HG02938 (cell line): ENCODE data around the gene EEF1A2.
"Not testable (repeated sequence)": the region's sequence is repeated elsewhere in the genome, so short reads cannot be mapped to it uniquely, and the experiment has no call there.

Source experiments
- ATAC-seq: cut with Tn5 transposase; IDR thresholded peaks from one replicate; pipeline ENCODE4 v1.9.1; 2021; ENCODE audit warnings: mild to moderate bottlenecking, moderate library complexity; ENCODE audit not compliant: unreplicated experiment

Gene EEF1A2

GRCh38 chr20:63488315-63489251 lies 10.3 kb downstream of the EEF1A2 start:
- no peak for ATAC-seq

DNA sequence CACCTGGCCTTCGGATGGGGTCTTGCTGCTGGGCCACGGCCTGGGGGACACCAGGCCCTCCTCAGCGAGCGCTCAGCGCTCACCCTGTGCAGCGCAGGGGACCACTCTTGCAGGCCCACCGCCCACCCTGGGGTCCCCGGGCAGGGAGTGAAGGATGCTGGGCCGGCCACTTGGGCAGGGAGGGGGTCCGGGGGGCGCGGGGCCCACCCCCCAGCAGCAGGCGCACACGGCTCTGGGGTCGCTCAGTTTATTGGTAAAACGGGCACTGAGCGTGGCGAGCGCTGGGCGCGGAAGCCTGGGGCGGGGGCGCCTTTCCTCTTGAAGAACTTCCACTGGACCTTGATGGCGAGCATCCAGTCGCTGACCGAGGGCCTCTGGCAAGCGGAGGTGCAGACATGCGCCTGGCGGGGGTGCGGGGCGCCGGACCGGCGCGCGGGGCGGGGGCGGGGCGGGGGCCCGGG lies 11.1 kb downstream of the EEF1A2 start:
- ATAC-seq = no peak

GRCh38 chr20:63487116-63487764 lies 11.6 kb downstream of the EEF1A2 start:
- no peak for ATAC-seq

DNA sequence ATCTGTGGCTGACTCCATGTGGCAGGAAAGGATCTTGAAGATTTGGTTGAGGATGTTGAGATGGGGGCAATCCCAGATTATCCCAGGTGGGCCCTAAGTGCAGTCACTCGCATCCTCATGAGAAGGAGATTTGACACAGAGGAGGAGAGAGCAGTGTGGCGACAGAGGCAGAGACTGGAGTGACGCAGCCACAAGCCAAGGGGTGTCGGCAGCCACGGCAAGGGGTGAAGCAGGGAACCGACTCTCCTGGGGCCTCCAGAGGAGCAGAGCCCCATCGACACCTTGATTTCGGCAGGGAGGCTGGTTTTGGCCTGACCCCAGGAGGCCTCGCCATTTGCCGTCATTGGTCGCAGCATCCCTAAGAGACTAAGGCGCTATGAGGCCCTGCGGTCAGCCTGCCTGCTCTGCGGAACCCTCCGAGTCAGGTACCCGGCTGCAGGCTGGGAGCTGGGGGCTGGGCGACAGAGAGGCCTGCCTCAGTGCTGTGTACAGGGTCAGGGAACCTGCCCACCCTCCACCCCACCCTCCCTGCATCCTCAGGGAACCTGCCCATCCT lies 12.5 kb downstream of the EEF1A2 start:
- no peak for ATAC-seq

- no peak for ATAC-seq
Measured at GRCh38 chr20:63484651-63485403, 14.1 kb downstream of the EEF1A2 start.

- ATAC-seq = no peak
Measured at GRCh38 chr20:63484236-63484635, 14.6 kb downstream of the EEF1A2 start.

DNA sequence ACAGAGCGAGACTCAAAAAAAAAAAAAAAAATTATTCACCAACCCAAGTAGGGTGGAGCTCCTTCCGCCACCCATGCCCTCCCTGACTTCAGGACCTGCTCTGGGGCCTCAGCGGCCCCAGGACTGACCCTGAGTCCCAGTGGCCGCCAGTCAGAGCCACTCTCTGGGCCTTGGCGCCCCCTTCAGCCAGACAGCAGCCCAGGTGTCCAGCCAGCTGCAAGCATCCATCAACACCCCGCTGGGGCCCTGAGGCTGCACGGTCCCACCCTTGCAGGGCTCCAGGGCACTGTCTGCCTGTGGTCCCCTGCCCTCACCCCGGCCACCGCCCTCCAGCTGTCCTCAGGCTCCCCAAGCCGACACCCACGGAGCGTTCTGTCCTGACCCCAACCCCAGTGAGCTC lies 15.0 kb downstream of the EEF1A2 start:
- no peak for ATAC-seq

GRCh38 chr20:63482021-63482587 lies 16.8 kb downstream of the EEF1A2 start:
- no peak for ATAC-seq

DNA sequence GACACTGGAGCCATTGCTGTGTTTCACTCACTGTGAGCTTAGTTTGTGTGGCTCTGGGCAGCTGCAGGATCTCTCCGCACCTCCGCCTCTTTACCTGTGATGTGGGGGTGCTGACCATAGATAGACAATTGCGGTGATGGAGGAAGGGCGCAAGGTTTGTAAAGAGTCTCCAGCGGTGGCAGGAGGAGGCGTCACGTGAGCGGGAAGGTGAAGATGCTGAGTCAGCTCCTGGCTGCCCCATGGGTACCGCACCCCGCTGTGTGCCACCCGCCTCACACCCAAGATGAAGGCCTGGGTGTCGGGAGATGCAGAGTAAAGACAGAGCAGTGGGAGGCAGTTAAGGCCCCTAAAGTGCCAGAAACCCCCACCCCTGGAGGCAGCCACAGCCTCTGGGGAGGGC lies 17.4 kb downstream of the EEF1A2 start:
- ATAC-seq = no peak

DNA sequence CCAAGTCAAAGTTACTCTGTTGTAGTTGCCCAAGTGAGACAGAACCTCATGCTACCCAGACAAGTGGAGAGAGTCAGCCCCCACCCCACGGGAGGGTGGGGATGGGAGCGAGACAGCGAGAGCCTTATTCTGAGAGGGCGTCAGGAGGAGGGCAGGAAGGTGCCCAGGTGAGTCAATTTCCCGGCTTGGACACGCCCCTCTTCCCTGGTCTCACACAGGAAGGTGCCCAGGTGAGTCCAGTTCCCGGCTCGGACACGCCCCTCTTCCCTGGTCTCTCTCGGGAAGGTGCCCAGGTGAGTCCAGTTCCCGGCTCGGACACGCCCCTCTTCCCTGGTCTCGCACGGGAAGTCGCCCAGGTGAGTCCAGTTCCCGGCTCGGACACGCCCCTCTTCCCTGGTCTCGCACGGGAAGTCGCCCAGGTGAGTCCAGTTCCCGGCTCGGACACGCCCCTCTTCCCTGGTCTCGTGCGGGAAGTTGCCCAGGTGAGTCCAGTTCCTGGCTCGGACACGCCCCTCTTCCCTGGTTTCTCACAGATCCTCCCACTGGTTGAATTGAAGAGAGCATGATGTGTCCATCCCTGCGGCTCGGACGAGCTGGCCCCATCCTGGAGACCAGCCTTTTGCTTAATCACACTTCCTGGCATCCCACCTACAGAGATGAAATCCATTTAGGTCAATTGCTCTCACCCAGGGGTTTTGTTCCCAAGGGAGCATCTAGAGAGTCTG lies 19.0 kb downstream of the EEF1A2 start:
- not testable (repeated sequence) for ATAC-seq

DNA sequence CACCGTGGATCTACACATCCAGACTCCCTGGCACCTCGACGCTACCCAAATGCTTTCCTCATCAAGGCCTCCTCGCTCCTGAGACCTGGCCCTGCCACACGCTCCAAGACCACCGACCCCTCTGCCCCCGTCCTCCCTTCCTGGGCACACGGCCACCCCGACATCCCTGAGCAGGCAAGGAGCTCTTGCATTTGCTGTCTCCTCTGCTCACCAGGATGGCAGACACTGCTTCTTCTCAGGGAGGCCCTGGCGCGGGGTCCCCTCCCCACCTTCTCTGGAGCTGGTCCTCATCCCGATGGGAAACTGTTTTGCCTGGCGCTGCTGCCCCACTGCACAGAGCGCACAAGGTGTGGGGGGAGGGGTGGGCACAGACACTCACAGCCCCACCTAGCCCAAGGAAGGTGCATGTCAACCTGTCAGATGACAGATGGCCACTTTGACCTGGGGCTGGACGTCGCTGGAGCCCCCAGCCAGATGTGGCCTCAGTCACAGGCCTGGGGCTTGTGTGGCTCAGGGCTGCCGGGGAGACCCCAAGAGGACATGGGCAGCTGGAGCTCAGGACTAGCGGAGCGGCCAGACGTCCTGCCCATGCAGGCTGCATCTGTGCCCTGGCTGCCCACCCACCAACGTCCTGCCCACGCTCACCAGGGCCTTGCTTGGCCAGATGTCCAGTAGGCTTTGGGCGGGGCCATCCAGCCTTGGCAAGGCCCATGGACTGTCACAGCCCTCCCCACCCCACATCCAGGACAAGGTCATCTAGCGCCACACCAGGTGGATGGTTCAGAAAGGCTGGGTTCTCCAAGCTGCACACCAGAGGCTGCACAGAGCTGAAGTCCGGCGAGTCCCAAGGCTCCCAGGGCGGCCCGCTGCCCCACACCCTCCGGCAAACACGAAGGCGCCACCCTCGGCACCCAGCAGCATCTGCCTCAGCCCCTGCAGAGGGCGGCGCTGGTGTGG lies 20.3 kb downstream of the EEF1A2 start:
- no peak for ATAC-seq

DNA sequence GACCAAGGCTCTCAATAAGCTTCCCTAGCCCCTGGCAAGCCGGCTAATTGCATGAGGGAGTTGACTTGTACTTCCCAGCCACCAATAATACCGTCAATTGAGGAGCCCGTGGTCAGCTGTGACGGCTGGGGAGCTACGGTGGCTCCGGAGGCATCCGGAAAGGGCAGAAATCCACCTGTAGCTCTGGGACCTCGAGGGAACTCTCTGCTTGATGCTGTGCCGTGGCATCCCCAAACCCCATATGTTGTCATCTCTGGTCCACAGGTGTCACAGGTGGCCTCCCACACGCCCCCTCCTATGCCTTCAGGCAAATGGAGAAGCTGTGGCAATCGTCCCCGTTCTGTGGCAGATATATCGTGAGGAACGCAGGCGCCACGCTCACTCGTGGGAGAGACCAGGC lies 20.9 kb downstream of the EEF1A2 start:
- no peak for ATAC-seq

DNA sequence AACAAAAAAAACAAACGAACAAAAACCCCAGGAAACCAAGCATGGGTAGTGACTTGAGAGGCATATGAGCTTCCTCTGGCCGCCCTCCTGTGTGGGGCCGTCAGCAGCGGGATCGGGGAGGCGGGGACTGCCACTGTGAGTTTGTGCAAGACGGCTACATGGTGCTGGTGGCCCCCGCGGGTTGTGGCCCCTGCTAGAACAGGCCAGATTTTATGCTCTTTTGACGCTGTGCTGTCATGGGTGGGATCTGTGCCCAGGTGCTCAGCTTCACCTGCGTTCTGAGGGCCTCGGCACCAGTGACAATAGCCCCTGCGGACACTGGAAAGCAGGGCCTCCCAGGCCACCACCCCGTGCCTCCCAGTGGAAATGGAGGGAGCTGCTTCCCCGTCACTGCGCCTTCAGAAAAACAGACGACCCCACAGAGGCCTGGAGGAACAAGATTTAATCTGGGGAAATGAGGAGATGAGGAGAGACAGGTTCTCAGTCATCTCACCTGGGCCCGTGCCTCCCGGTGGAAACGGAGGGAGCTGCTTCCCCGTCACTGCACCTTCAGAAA lies 21.7 kb downstream of the EEF1A2 start:
- no peak for ATAC-seq

DNA sequence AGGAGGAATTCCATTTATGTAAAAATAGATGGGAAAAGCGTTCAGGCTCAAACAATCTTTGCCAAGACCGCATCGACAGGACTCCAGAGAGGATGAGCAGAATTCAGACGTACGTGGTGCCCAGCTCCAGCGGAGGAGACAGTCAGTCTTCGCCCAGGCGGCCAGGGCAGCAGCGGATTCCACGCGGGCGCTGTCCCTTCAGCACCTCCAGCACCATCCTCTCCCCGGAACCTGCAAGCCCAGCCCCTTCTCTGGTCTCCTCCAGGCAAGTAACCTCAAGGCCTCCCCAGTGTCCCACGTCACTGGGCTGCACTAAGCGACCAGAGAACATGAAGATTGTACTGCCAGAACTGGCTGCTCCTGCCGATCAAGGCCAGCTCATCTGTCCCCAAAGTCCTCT lies 23.7 kb downstream of the EEF1A2 start:
- ATAC-seq = no peak

GRCh38 chr20:63473555-63474449 lies 25.1 kb downstream of the EEF1A2 start:
- ATAC-seq = no peak

- ATAC-seq = no peak
Measured at GRCh38 chr20:63472862-63473390, 26.0 kb downstream of the EEF1A2 start.
